Smooth muscle cell (in vitro differentiated cells): ENCODE results near the gene FASTKD1. TPM values are rescaled to one million over a fixed set of nuclear protein-coding genes. Genes with fewer than 3 reads are reported as not detected.

Source experiments
- DNase-seq: peaks from one replicate; lab custom pipeline; 2025; ENCODE audit not compliant: unreplicated experiment; lab: John Stamatoyannopoulos, UW
- H2AFZ ChIP-seq: fragments of 200-600 bp; sonication (generic); 2 replicates; pipeline ENCODE4 v1.6.0; 2016; ENCODE audit warnings: antibody characterized with exemption, low read depth, mild to moderate bottlenecking
- H3F3A ChIP-seq: fragments of 200-600 bp; sonication (generic); 2 replicates; pipeline ENCODE4 v1.6.0; 2017; ENCODE audit warnings: antibody characterized with exemption, low read depth
- H3K27ac ChIP-seq: fragments of 200-600 bp; sonication (generic); 2 replicates; pipeline ENCODE4 v1.5.1; 2016; ENCODE audit warnings: low read depth, mild to moderate bottlenecking
- H3K27me3 ChIP-seq: fragments of 200-600 bp; sonication (generic); 2 replicates; pipeline ENCODE4 v1.6.1; 2016; ENCODE audit warnings: low read depth, mild to moderate bottlenecking
- H3K36me3 ChIP-seq: fragments of 200-600 bp; sonication (generic); 2 replicates; pipeline ENCODE4 v1.5.1; 2016; ENCODE audit warnings: low read depth
- H3K4me1 ChIP-seq: fragments of 200-600 bp; sonication (generic); 2 replicates; pipeline ENCODE4 v1.5.1; 2016; ENCODE audit warnings: low read depth
- H3K4me2 ChIP-seq: fragments of 200-600 bp; sonication (generic); 2 replicates; pipeline ENCODE4 v1.6.0; 2016; ENCODE audit warnings: mild to moderate bottlenecking
- H3K4me3 ChIP-seq: fragments of 200-600 bp; sonication (generic); 2 replicates; pipeline ENCODE4 v1.5.1; 2016; ENCODE audit warnings: mild to moderate bottlenecking
- H3K79me2 ChIP-seq: fragments of 200-600 bp; sonication (generic); 2 replicates; pipeline ENCODE4 v1.6.0; 2016; ENCODE audit warnings: low read depth, mild to moderate bottlenecking
- H3K9ac ChIP-seq: fragments of 200-600 bp; sonication (generic); 2 replicates; pipeline ENCODE4 v1.6.0; 2016; ENCODE audit warnings: low read depth
- H3K9me3 ChIP-seq: fragments of 200-600 bp; sonication (generic); replicated peaks from 2 replicates; pipeline ENCODE4 v1.5.1; 2016; ENCODE audit warnings: low read depth
- H4K20me1 ChIP-seq: fragments of 200-600 bp; sonication (generic); 2 replicates; pipeline ENCODE4 v1.6.0; 2016; ENCODE audit warnings: low read depth
- CTCF ChIP-seq: fragments of 200-600 bp; sonication (generic); IDR thresholded peaks from 2 replicates; pipeline ENCODE4 v1.5.1; 2017; ENCODE audit warnings: borderline replicate concordance, mild to moderate bottlenecking, antibody characterized with exemption; ENCODE audit not compliant: insufficient read depth, poor library complexity, severe bottlenecking
- WGBS: methylation state at CpG from one replicate; pipeline ENCODE4 v1.1.7; 2016; ENCODE audit warnings: low lambda C conversion rate; 5-methylcytosine and 5-hydroxymethylcytosine counted together
- polyA plus RNA-seq: library from polyadenylated mRNA; unstranded; fragments of >200 nt; fragmentation: Nextera tagmentation; extraction: Ambion mirVana; gene quantifications from 2 replicates; pipeline ENCODE4 v1.2.1, GENCODE V29; 2016
- total RNA-seq: library from RNA; depleted of rRNA; stranded (reverse); fragments of >200 nt; gene quantifications from 2 replicates; pipeline ENCODE4 v1.2.3, GENCODE V29; 2014

FASTKD1 gene
- total and polyA plus RNA-seq, 2 experiments from 2014 or later: 17.2 to 26.3 TPM

- H3K36me3 ChIP-seq: no peaks in the 10 kb centered on the region
- H2AFZ ChIP-seq: no peak overlapping the region
- H3K4me2 ChIP-seq: no peak overlapping the region
- no peak overlapping the region for H3K9ac ChIP-seq
- no peaks in the 10 kb centered on the region for H4K20me1 ChIP-seq
- H3K27ac ChIP-seq: no peak overlapping the region
- H3K4me3 ChIP-seq: no peak overlapping the region
- H3K4me1 ChIP-seq: no peaks in the 10 kb centered on the region
- WGBS: 2% methylated on average over 2 of the region's 2 CpGs
- DNase-seq: peak; percentile 4
- peak; percentile 84 for TF ChIP-seq CTCF
- H3F3A ChIP-seq: no peaks in the 10 kb centered on the region
- no peaks in the 10 kb centered on the region for H3K27me3 ChIP-seq
- H3K9me3 ChIP-seq: no peaks in the 10 kb centered on the region
- H3K79me2 ChIP-seq: no peaks in the 10 kb centered on the region
Observed at GRCh38 chr2:169528271-169528701, 45.4 kb downstream of the FASTKD1 start.

- H4K20me1 ChIP-seq: no peaks in the 10 kb centered on the region
- H2AFZ ChIP-seq: no peak overlapping the region
- no peaks in the 10 kb centered on the region for H3F3A ChIP-seq
- TF ChIP-seq CTCF: no peak
- H3K27me3 ChIP-seq: no peaks in the 10 kb centered on the region
- no peak overlapping the region for H3K9ac ChIP-seq
- no peaks in the 10 kb centered on the region for H3K36me3 ChIP-seq
- H3K4me3 ChIP-seq: no peak overlapping the region
- H3K4me2 ChIP-seq: no peak overlapping the region
- DNase-seq: no peak
- no peaks in the 10 kb centered on the region for H3K9me3 ChIP-seq
- no peak overlapping the region for H3K27ac ChIP-seq
- no peaks in the 10 kb centered on the region for H3K79me2 ChIP-seq
- H3K4me1 ChIP-seq: no peaks in the 10 kb centered on the region
Observed at GRCh38 chr2:169526451-169526850, 47.2 kb downstream of the FASTKD1 start.

- Histone ChIP-seq H3K9ac (no peak overlapping the region), H3K4me2 (no peak overlapping the region), H3K79me2 (no peaks in the 10 kb centered on the region), H3F3A (no peaks in the 10 kb centered on the region), H3K27ac (no peak overlapping the region), H3K36me3 (no peaks in the 10 kb centered on the region), H3K9me3 (no peaks in the 10 kb centered on the region), H3K4me3 (no peak overlapping the region), H3K27me3 (no peaks in the 10 kb centered on the region), H2AFZ (no peak overlapping the region), H3K4me1 (no peaks in the 10 kb centered on the region), H4K20me1 (no peaks in the 10 kb centered on the region)
- WGBS: 78% methylated on average over 2 of the region's 2 CpGs
- DNase-seq: no peak
- TF ChIP-seq CTCF: no peak
Observed at GRCh38 chr2:169525434-169525833, 48.2 kb downstream of the FASTKD1 start.

- H2AFZ ChIP-seq: no peak overlapping the region
Observed at GRCh38 chr2:169523681-169524080, 50.0 kb downstream of the FASTKD1 start.

More at GRCh38 chr2:169523681-169524080, 50.0 kb downstream of the FASTKD1 start:
- TF ChIP-seq CTCF: no peak
- Histone ChIP-seq H3K4me3 (no peak overlapping the region), H3K79me2 (no peaks in the 10 kb centered on the region), H3K9ac (no peak overlapping the region), H3K27me3 (no peaks in the 10 kb centered on the region), H3K36me3 (no peaks in the 10 kb centered on the region), H3K4me2 (no peak overlapping the region), H3K27ac (no peak overlapping the region), H4K20me1 (no peaks in the 10 kb centered on the region), H3F3A (no peaks in the 10 kb centered on the region), H3K9me3 (no peaks in the 10 kb centered on the region), H3K4me1 (no peaks in the 10 kb centered on the region)
- WGBS: 81% methylated on average over 5 of the region's 5 CpGs
- no peak for DNase-seq
